Left ventricle myocardium inferior (tissue), 1 donor: ENCODE data around the gene PGM5. TPM values are rescaled to one million over a fixed set of nuclear protein-coding genes. Genes with fewer than 3 reads are reported as not detected.
A peak's percentile ranks its signal among the peaks of the same experiment; 100 is the strongest.

Experiments used
- DNase-seq: peaks from one replicate; pipeline ENCODE4 v3.0.0-alpha.2; 2020
- H3K27ac ChIP-seq: fragments of 200-600 bp; replicated peaks from 2 replicates; pipeline ENCODE4 v1.8.0; 2021
- H3K27me3 ChIP-seq: fragments of 200-600 bp; 2 replicates; pipeline ENCODE4 v1.8.0; 2021; ENCODE audit warnings: low read depth
- H3K36me3 ChIP-seq: fragments of 200-600 bp; 2 replicates; pipeline ENCODE4 v1.8.0; 2021
- H3K4me1 ChIP-seq: fragments of 200-600 bp; 2 replicates; pipeline ENCODE4 v1.8.0; 2021
- H3K4me3 ChIP-seq: fragments of 200-600 bp; 2 replicates; pipeline ENCODE4 v1.8.0; 2021; ENCODE audit warnings: mild to moderate bottlenecking, moderate library complexity
- H3K9me3 ChIP-seq: fragments of 200-600 bp; replicated peaks from 2 replicates; pipeline ENCODE4 v1.8.0; 2021
- CTCF ChIP-seq: fragments of 200-600 bp; IDR thresholded peaks from 2 replicates; pipeline ENCODE4 v1.8.0; 2021; ENCODE audit warnings: antibody characterized with exemption, mild to moderate bottlenecking, borderline replicate concordance
- intact Hi-C: fragments of 100-400 bp; cut with micrococcal nuclease; formaldehyde crosslinking; loops from one replicate; pipeline ENCODE4 v1.11.0; 2022
- total RNA-seq: library from RNA; stranded (reverse); fragmentation: NEBNext Ultra II Directional; extraction: Animal tissue kit (Norgen Biotek cat#: 25700); gene quantifications from one replicate; pipeline ENCODE4 v1.2.1, GENCODE V29; 2021
- donor health status: DM: no; HTN: yes; CAD: no; lungs with severe emphysema.

Gene PGM5
- total RNA-seq, 1 donor from 2014 or later: 190 TPM

GRCh38 chr9:68472119-68472518 lies 115.7 kb downstream of the PGM5 start:
- no peak overlapping the region for H3K4me3 ChIP-seq
- no peaks in the 10 kb centered on the region for H3K27me3 ChIP-seq
- intact Hi-C loops: no loop called here
- DNase-seq: no peak
- H3K9me3 ChIP-seq: no peaks in the 10 kb centered on the region
- no peak for TF ChIP-seq CTCF
- peaks cover 72% of the 10 kb centered on the region for H3K4me1 ChIP-seq
- H3K27ac ChIP-seq: no peak overlapping the region
- H3K36me3 ChIP-seq: no peaks in the 10 kb centered on the region

- Histone ChIP-seq H3K9me3 (no peaks in the 10 kb centered on the region), H3K4me1 (peaks cover 72% of the 10 kb centered on the region), H3K27me3 (no peaks in the 10 kb centered on the region), H3K4me3 (no peak overlapping the region), H3K27ac (peak overlapping the region; percentile 10), H3K36me3 (no peaks in the 10 kb centered on the region)
- DNase-seq: no peak
- no peak for TF ChIP-seq CTCF
- intact Hi-C loops: no loop called here
Measured at GRCh38 chr9:68473790-68474189, 117.4 kb downstream of the PGM5 start.

- peaks cover 9% of the 10 kb centered on the region for H3K36me3 ChIP-seq
- H3K4me3 ChIP-seq: no peak overlapping the region
- H3K9me3 ChIP-seq: no peaks in the 10 kb centered on the region
- H3K27me3 ChIP-seq: no peaks in the 10 kb centered on the region
- peak overlapping the region; percentile 60 for H3K27ac ChIP-seq
- DNase-seq: no peak
- peaks cover 65% of the 10 kb centered on the region for H3K4me1 ChIP-seq
- intact Hi-C loops: no loop called here
- TF ChIP-seq CTCF: no peak
Measured at GRCh38 chr9:68476422-68476821, 120.0 kb downstream of the PGM5 start.

GRCh38 chr9:68476847-68477246 lies 120.4 kb downstream of the PGM5 start:
- H3K4me3 ChIP-seq: no peak overlapping the region
- no peak for TF ChIP-seq CTCF
- no peaks in the 10 kb centered on the region for H3K27me3 ChIP-seq
- peaks cover 9% of the 10 kb centered on the region for H3K36me3 ChIP-seq
- intact Hi-C loops: no loop called here
- DNase-seq: no peak
- no peaks in the 10 kb centered on the region for H3K9me3 ChIP-seq
- peak overlapping the region; percentile 60 for H3K27ac ChIP-seq
- peaks cover 65% of the 10 kb centered on the region for H3K4me1 ChIP-seq

- peaks cover 58% of the 10 kb centered on the region for H3K4me1 ChIP-seq
- peaks cover 6% of the 10 kb centered on the region for H3K9me3 ChIP-seq
- no peak for DNase-seq
- no peak for TF ChIP-seq CTCF
- peaks cover 36% of the 10 kb centered on the region for H3K36me3 ChIP-seq
- no peaks in the 10 kb centered on the region for H3K27me3 ChIP-seq
- H3K27ac ChIP-seq: peak overlapping the region; percentile 73
- H3K4me3 ChIP-seq: no peak overlapping the region
- intact Hi-C loops: no loop called here
Measured at GRCh38 chr9:68480807-68481206, 124.4 kb downstream of the PGM5 start.

GRCh38 chr9:68482548-68482947 lies 126.1 kb downstream of the PGM5 start:
- Histone ChIP-seq H3K4me1 (peaks cover 41% of the 10 kb centered on the region), H3K36me3 (peaks cover 49% of the 10 kb centered on the region), H3K9me3 (peaks cover 18% of the 10 kb centered on the region), H3K27me3 (no peaks in the 10 kb centered on the region), H3K27ac (peak overlapping the region; percentile 73), H3K4me3 (no peak overlapping the region)
- intact Hi-C loops: no loop called here
- no peak for TF ChIP-seq CTCF
- DNase-seq: no peak
